ENCODE results near the gene CSMD2. TPM values are rescaled to one million over a fixed set of nuclear protein-coding genes. Genes with fewer than 3 reads are reported as not detected.

The CSMD2 gene
- polyA plus RNA-seq, 1 of the 3 experiments (the other 2 are of a cell fraction) = not detected

- Histone ChIP-seq H3K9ac (no peak overlapping the region), H3K9me2 (no peaks in the 10 kb centered on the region), H4K20me1 (ENCODE audit: insufficient read depth) (no peaks in the 10 kb centered on the region), H2AFZ (ENCODE audit: low read depth) (no peak overlapping the region), H3K4me3 (ENCODE audit: low read depth in 2 of 2, low read length in 1 of 2) (no peak overlapping the region), H3K79me2 (ENCODE audit: insufficient read depth) (no peaks in the 10 kb centered on the region), H3F3A (replicated peaks; ENCODE audit: insufficient read depth) (no peaks in the 10 kb centered on the region), H3K27ac (ENCODE audit: low read depth in 2 of 2, low read length in 1 of 2) (no peak overlapping the region), H3K4me1 (ENCODE audit: control insufficient read depth in 1 of 2, insufficient read depth in 2 of 2, low read depth in 1 of 2, low read length in 1 of 2) (no peaks in the 10 kb centered on the region; a peak in 1 of 4 replicates), H3K27me3 (ENCODE audit: insufficient read depth) (no peaks in the 10 kb centered on the region), H3K9me3 (no peaks in the 10 kb centered on the region), H3K4me2 (no peak overlapping the region), H3K36me3 (replicated peaks in 1 of 2; ENCODE audit: control insufficient read depth in 1 of 2, insufficient read depth in 2 of 2, low read length in 1 of 2) (no peaks in the 10 kb centered on the region)
- ChIA-PET POLR2A (no interaction called here), CTCF (no interaction called here)
- 33% methylated on average over 8 of the region's 8 CpGs for WGBS (ENCODE audit: low lambda C conversion rate)
- DNase-seq = no peak
- TF ChIP-seq NRF1 (IDR thresholded peaks at IDR 0.05; ENCODE audit: low read depth, low read length) (no peak), EP300 (IDR thresholded peaks at IDR 0.05; ENCODE audit: borderline replicate concordance in 1 of 2, low read depth in 1 of 2, low read length in 1 of 2) (no peak), USF1 (IDR thresholded peaks at IDR 0.05; ENCODE audit: borderline replicate concordance, low read depth) (no peak), FOSL2 (IDR thresholded peaks at IDR 0.05; ENCODE audit: borderline replicate concordance, low read depth) (no peak), CTCF (IDR thresholded peaks at IDR 0.05) (no peak), CHD2 (IDR thresholded peaks at IDR 0.05; ENCODE audit: low read length, partially characterized antibody) (no peak), PBX3 (IDR thresholded peaks at IDR 0.05) (no peak), POLR2AphosphoS5 (IDR thresholded peaks at IDR 0.05; ENCODE audit: low read depth, low read length) (no peak), ZBTB33 (IDR thresholded peaks at IDR 0.05; ENCODE audit: borderline replicate concordance, low read depth) (no peak), ELF1 (IDR thresholded peaks at IDR 0.05) (no peak), NFIC (IDR thresholded peaks at IDR 0.05; ENCODE audit: borderline replicate concordance) (no peak), RFX5 (IDR thresholded peaks at IDR 0.05; ENCODE audit: low read length) (no peak), TAF1 (IDR thresholded peaks at IDR 0.05; ENCODE audit: borderline replicate concordance, low read depth, low read length) (no peak), SIN3A (IDR thresholded peaks at IDR 0.05; ENCODE audit: borderline replicate concordance, low read depth, low read length) (no peak), RAD21 (IDR thresholded peaks at IDR 0.05; ENCODE audit: low read length) (no peak)
Observed at GRCh38 chr1:33925586-33925985, 239.4 kb downstream of the CSMD2 start.
